Liver (tissue), 9 donors: Measurements from ENCODE around the gene NFIA. TPM values are rescaled to one million over a fixed set of nuclear protein-coding genes. Genes with fewer than 3 reads are reported as not detected.

ENCODE experiments used
- DNase-seq: peaks from one replicate; pipeline ENCODE4 v3.0.0-alpha.2; 2017; ENCODE audit warnings: low spot score
- H3K27ac ChIP-seq, 2 donors: one replicate each; pipeline ENCODE4 v1.7.0; 2013; ENCODE audit warnings: inconsistent platforms in 2 of 2, low read length in 2 of 2, control low read depth in 1 of 2, low read depth in 1 of 2, mild to moderate bottlenecking in 1 of 2
- H3K27me3 ChIP-seq, 4 donors: one replicate each; pipeline versions ENCODE4 v1.6.1 to v1.7.0; 2013; ENCODE audit warnings: low read length in 3 of 4, inconsistent platforms in 1 of 4, mild to moderate bottlenecking in 1 of 4, moderate library complexity in 1 of 4; ENCODE audit not compliant: control insufficient read depth in 4 of 4, insufficient read depth in 4 of 4
- H3K36me3 ChIP-seq, 4 donors: one replicate each; pipeline versions ENCODE4 v1.6.1 to v1.7.0; 2013; ENCODE audit warnings: low read length in 3 of 4, mild to moderate bottlenecking in 3 of 4, low read depth in 1 of 4, moderate library complexity in 1 of 4; ENCODE audit not compliant: control insufficient read depth in 4 of 4, insufficient read depth in 3 of 4
- H3K4me1 ChIP-seq, 4 donors: one replicate each; pipeline versions ENCODE4 v1.6.1 to v1.7.0; 2013; ENCODE audit warnings: low read length in 3 of 4, mild to moderate bottlenecking in 3 of 4, moderate library complexity in 1 of 4; ENCODE audit not compliant: control insufficient read depth in 4 of 4, insufficient read depth in 4 of 4
- H3K4me3 ChIP-seq, 3 donors: one replicate each; pipeline versions ENCODE4 v1.6.1 to v1.7.0; 2013; ENCODE audit warnings: low read length in 3 of 3, control low read depth in 1 of 3, low read depth in 1 of 3, mild to moderate bottlenecking in 1 of 3
- H3K9ac ChIP-seq, 2 donors: one replicate each; pipeline ENCODE4 v1.7.0; 2013; ENCODE audit warnings: low read length in 2 of 2, mild to moderate bottlenecking in 2 of 2, moderate library complexity in 2 of 2, control low read depth in 1 of 2, low read depth in 1 of 2
- H3K9me3 ChIP-seq, 4 donors: one replicate each; pipeline versions ENCODE4 v1.6.1 to v1.7.0; 2013; ENCODE audit warnings: low read length in 3 of 4; ENCODE audit not compliant: control insufficient read depth in 4 of 4
- EGR1 ChIP-seq, 2 donors: IDR thresholded peaks; 2 replicates each; pipeline ENCODE4 v1.6.1; 2016 to 2018; ENCODE audit warnings: antibody characterized with exemption in 2 of 2, low read depth in 2 of 2
- FOXA1 ChIP-seq: IDR thresholded peaks from 2 replicates; pipeline ENCODE4 v1.6.1; 2016; ENCODE audit warnings: antibody characterized with exemption
- FOXA2 ChIP-seq: IDR thresholded peaks from 2 replicates; pipeline ENCODE4 v1.6.1; 2016; ENCODE audit warnings: antibody characterized with exemption
- GABPA ChIP-seq, 2 donors: IDR thresholded peaks in 1 of 2; conservative IDR thresholded peaks in 1 of 2; 2 replicates each; pipeline ENCODE4 v1.6.1; 2016; ENCODE audit warnings: antibody characterized with exemption in 2 of 2, mild to moderate bottlenecking in 1 of 2, moderate library complexity in 1 of 2
- HNF4A ChIP-seq, 2 donors: conservative IDR thresholded peaks; 2 replicates each; pipeline ENCODE4 v1.6.1; 2016; ENCODE audit warnings: antibody characterized with exemption in 2 of 2, mild to moderate bottlenecking in 2 of 2
- HNF4G ChIP-seq: IDR thresholded peaks from 2 replicates; pipeline ENCODE4 v1.6.1; 2016; ENCODE audit warnings: antibody characterized with exemption
- JUND ChIP-seq, 2 donors: IDR thresholded peaks; 2 replicates each; pipeline ENCODE4 v1.6.1; 2016; ENCODE audit warnings: antibody characterized with exemption in 2 of 2
- NR2F2 ChIP-seq: IDR thresholded peaks from 2 replicates; pipeline ENCODE4 v1.6.1; 2016; ENCODE audit warnings: antibody characterized with exemption
- RAD21 ChIP-seq, 2 donors: IDR thresholded peaks; 2 replicates each; pipeline ENCODE4 v1.6.1; 2016; ENCODE audit warnings: antibody characterized with exemption in 2 of 2, mild to moderate bottlenecking in 2 of 2
- RXRA ChIP-seq, 2 donors: IDR thresholded peaks; 2 replicates each; pipeline ENCODE4 v1.6.1; 2017 to 2018; ENCODE audit warnings: antibody characterized with exemption in 2 of 2, mild to moderate bottlenecking in 1 of 2
- SP1 ChIP-seq: IDR thresholded peaks from 2 replicates; pipeline ENCODE4 v1.6.1; 2018; ENCODE audit warnings: antibody characterized with exemption, mild to moderate bottlenecking
- TAF1 ChIP-seq: conservative IDR thresholded peaks from 2 replicates; pipeline ENCODE4 v1.6.1; 2016; ENCODE audit warnings: antibody characterized with exemption, mild to moderate bottlenecking
- YY1 ChIP-seq: IDR thresholded peaks from 2 replicates; pipeline ENCODE4 v1.6.1; 2016; ENCODE audit warnings: antibody characterized with exemption, mild to moderate bottlenecking
- WGBS: extraction: QIAGEN DNeasy Blood & Tissue Kit; methylation state at CpG from one replicate; pipeline ENCODE4 v1.1.7; 2013; 5-methylcytosine and 5-hydroxymethylcytosine counted together
- polyA plus RNA-seq, 2 donors: library from polyadenylated mRNA; stranded (reverse) in 1 of 2; unstranded in 1 of 2; fragments of 200-250 nt in 1 of 2; fragments of >200 nt in 1 of 2; fragmentation: Nextera tagmentation in 1 of 2; extraction: Ambion mirVana in 1 of 2; gene quantifications; one replicate each; pipeline versions ENCODE4 v1.2.1 to v1.2.3, GENCODE V29; 2013 to 2015
- total RNA-seq, 2 donors: library from RNA; depleted of rRNA; stranded (reverse); fragments of >200 nt; gene quantifications; one replicate each; pipeline ENCODE4 v1.2.3, GENCODE V29; 2014
- TF ChIP-seq, protein P1 (sequence below): IDR thresholded peaks from 2 replicates; pipeline ENCODE4 v1.6.1; 2016; ENCODE audit warnings: antibody characterized with exemption
- TF ChIP-seq, protein P2 (sequence below): IDR thresholded peaks from 2 replicates; pipeline ENCODE4 v1.6.1; 2016; ENCODE audit warnings: antibody characterized with exemption, mild to moderate bottlenecking
- TF ChIP-seq, protein P3 (sequence below): fragments of 150-350 bp; IDR thresholded peaks from 2 replicates; pipeline ENCODE4 v1.5.1; 2017; ENCODE audit warnings: improper control_type of control experiment, low read depth, low read length; ENCODE audit not compliant: missing input control
- TF ChIP-seq, protein P4 (sequence below): IDR thresholded peaks from 2 replicates; pipeline ENCODE4 v1.6.1; 2016; ENCODE audit warnings: antibody characterized with exemption
- TF ChIP-seq, protein P5 (sequence below): IDR thresholded peaks from 2 replicates; pipeline ENCODE4 v1.6.1; 2016; ENCODE audit warnings: antibody characterized with exemption
- donor health status: healthy.
- donor health status: healthy.
- donor health status: healthy.
- donor health status: healthy.
- donor health status: healthy.

NFIA gene
- total and polyA plus RNA-seq, 4 donors = 6.8 to 53.7 (median 22.2) TPM

DNA sequence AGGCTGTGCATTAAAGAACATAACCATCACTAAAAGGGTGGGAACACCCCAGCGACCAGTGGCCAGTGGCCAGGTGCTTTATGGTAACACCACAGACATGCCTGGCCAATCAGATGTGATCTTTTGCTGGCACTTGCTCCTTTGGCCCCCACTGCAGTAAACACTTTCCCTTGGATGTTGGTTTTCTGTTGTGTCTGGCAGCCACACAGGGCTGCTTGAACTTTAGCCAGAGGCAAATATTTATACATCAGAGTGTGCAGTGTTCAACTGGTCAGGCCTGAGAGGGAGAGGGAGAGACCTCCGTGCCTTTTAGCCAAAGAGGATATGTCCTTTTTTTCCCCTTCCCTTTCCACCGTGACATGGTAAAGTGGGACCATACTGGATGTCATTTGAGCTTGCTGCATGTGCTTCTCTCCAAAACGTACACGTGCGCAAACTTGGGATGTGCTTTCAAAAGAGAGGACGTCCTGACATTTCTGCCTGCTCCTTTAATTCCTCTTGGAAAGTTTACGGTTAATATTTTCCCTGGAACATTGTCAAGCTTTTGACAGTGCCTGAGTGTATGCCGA, 101.2 kb downstream of the NFIA start (continued):
- TF ChIP-seq, protein P1, sequence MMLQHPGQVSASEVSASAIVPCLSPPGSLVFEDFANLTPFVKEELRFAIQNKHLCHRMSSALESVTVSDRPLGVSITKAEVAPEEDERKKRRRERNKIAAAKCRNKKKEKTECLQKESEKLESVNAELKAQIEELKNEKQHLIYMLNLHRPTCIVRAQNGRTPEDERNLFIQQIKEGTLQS = no peak
- TF ChIP-seq NR2F2 (peak; percentile 56), RXRA (IDR thresholded peaks at IDR 0.05) (peak; percentile 76 to 79), SP1 (peak; percentile 88)

DNA sequence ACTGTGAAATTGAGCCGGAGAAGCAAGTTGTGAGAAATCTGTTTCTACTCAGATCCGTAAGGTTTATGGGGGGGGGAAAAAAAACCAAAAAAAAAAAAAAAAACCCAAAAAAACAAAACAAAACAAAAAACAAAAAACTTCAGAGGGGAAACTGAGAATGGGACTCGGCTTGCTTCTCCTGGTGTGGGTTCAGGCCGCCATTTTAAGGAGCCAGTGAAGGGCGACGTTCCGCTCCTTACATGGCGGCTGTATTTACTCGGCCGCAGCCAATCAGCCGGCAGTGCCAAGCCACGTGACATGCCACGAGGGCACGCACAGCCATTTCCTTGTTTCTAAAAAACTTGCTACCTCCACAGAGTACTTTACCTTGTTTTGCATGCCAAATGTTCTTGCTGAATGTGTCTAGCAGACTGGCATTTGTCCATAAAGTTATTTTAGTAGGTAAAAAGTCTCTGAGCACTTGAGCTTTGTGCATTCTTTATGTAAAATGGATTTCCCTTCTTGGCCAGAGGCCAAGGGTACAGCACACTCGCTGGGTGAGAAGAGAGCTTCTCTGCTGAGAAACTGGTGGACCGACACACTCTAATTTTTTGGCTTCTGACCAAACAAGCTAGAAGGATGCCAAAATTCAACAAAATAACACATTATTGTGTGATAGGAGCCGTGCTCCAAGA, 101.8 kb downstream of the NFIA start:
- peak overlapping the region; percentile 36 to 76 (median 57) for H3K4me3 ChIP-seq
- peak overlapping the region; percentile 96 for H3K27ac ChIP-seq
- no peaks in the 10 kb centered on the region for H3K9me3 ChIP-seq
- 14% methylated on average over 17 of the region's 17 CpGs for WGBS
- peak overlapping the region; percentile 73 to 93 for H3K9ac ChIP-seq
- TF ChIP-seq, protein P1 = no peak
- TF ChIP-seq TAF1 (no peak), FOXA2 (peak; percentile 78), YY1 (peak; percentile 99), RAD21 (IDR thresholded peaks at IDR 0.05) (peak; percentile 45 to 49), GABPA (IDR thresholded peaks at IDR 0.05 in 1 of 2, conservative IDR thresholded peaks at IDR 0.05 in 1 of 2) (peak in 1 of 2 donors; percentile 23), HNF4G (no peak), FOXA1 (peak; percentile 53), JUND (IDR thresholded peaks at IDR 0.05) (peak in 1 of 2 donors; percentile 8), EGR1 (IDR thresholded peaks at IDR 0.05; ENCODE audit: low read depth in 2 of 2) (no peak), HNF4A (conservative IDR thresholded peaks at IDR 0.05) (no peak), NR2F2 (no peak), SP1 (peak; percentile 42), RXRA (IDR thresholded peaks at IDR 0.05) (no peak)
- TF ChIP-seq, protein P2, sequence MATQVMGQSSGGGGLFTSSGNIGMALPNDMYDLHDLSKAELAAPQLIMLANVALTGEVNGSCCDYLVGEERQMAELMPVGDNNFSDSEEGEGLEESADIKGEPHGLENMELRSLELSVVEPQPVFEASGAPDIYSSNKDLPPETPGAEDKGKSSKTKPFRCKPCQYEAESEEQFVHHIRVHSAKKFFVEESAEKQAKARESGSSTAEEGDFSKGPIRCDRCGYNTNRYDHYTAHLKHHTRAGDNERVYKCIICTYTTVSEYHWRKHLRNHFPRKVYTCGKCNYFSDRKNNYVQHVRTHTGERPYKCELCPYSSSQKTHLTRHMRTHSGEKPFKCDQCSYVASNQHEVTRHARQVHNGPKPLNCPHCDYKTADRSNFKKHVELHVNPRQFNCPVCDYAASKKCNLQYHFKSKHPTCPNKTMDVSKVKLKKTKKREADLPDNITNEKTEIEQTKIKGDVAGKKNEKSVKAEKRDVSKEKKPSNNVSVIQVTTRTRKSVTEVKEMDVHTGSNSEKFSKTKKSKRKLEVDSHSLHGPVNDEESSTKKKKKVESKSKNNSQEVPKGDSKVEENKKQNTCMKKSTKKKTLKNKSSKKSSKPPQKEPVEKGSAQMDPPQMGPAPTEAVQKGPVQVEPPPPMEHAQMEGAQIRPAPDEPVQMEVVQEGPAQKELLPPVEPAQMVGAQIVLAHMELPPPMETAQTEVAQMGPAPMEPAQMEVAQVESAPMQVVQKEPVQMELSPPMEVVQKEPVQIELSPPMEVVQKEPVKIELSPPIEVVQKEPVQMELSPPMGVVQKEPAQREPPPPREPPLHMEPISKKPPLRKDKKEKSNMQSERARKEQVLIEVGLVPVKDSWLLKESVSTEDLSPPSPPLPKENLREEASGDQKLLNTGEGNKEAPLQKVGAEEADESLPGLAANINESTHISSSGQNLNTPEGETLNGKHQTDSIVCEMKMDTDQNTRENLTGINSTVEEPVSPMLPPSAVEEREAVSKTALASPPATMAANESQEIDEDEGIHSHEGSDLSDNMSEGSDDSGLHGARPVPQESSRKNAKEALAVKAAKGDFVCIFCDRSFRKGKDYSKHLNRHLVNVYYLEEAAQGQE = no peak
- TF ChIP-seq, protein P3, sequence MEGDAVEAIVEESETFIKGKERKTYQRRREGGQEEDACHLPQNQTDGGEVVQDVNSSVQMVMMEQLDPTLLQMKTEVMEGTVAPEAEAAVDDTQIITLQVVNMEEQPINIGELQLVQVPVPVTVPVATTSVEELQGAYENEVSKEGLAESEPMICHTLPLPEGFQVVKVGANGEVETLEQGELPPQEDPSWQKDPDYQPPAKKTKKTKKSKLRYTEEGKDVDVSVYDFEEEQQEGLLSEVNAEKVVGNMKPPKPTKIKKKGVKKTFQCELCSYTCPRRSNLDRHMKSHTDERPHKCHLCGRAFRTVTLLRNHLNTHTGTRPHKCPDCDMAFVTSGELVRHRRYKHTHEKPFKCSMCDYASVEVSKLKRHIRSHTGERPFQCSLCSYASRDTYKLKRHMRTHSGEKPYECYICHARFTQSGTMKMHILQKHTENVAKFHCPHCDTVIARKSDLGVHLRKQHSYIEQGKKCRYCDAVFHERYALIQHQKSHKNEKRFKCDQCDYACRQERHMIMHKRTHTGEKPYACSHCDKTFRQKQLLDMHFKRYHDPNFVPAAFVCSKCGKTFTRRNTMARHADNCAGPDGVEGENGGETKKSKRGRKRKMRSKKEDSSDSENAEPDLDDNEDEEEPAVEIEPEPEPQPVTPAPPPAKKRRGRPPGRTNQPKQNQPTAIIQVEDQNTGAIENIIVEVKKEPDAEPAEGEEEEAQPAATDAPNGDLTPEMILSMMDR = no peak
- TF ChIP-seq, protein P4, sequence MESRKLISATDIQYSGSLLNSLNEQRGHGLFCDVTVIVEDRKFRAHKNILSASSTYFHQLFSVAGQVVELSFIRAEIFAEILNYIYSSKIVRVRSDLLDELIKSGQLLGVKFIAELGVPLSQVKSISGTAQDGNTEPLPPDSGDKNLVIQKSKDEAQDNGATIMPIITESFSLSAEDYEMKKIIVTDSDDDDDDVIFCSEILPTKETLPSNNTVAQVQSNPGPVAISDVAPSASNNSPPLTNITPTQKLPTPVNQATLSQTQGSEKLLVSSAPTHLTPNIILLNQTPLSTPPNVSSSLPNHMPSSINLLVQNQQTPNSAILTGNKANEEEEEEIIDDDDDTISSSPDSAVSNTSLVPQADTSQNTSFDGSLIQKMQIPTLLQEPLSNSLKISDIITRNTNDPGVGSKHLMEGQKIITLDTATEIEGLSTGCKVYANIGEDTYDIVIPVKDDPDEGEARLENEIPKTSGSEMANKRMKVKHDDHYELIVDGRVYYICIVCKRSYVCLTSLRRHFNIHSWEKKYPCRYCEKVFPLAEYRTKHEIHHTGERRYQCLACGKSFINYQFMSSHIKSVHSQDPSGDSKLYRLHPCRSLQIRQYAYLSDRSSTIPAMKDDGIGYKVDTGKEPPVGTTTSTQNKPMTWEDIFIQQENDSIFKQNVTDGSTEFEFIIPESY = peak; percentile 22
- TF ChIP-seq, protein P5, sequence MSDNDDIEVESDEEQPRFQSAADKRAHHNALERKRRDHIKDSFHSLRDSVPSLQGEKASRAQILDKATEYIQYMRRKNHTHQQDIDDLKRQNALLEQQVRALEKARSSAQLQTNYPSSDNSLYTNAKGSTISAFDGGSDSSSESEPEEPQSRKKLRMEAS = peak; percentile 65
- no peaks in the 10 kb centered on the region for H3K27me3 ChIP-seq
- DNase-seq = peak; percentile 67
- no peaks in the 10 kb centered on the region for H3K36me3 ChIP-seq
- peaks cover 0 to 35% (median 30%) of the 10 kb centered on the region in 4 donors for H3K4me1 ChIP-seq
